Esophagus muscularis mucosa (tissue), 4 donors: ENCODE data around the gene SLC41A1.

Experiments used
- CTCF ChIP-seq, 3 experiments: fragments of 200-600 bp in 2 of 3; fragments of 450-650 bp in 1 of 3; sonication (generic) in 2 of 3; IDR thresholded peaks; one replicate each; pipeline ENCODE4 v1.5.1; 2017 to 2019; ENCODE audit warnings: antibody characterized with exemption in 3 of 3, mild to moderate bottlenecking in 2 of 3, moderate library complexity in 1 of 3
- EP300 ChIP-seq: sonication (generic); formaldehyde crosslinking; IDR thresholded peaks from one replicate; pipeline ENCODE4 v1.6.1; 2017; ENCODE audit warnings: antibody characterized with exemption
- POLR2A ChIP-seq: fragments of 450-650 bp; IDR thresholded peaks from one replicate; pipeline ENCODE4 v1.6.1; 2017; ENCODE audit warnings: antibody characterized with exemption, moderate library complexity, mild to moderate bottlenecking, low read depth

DNA sequence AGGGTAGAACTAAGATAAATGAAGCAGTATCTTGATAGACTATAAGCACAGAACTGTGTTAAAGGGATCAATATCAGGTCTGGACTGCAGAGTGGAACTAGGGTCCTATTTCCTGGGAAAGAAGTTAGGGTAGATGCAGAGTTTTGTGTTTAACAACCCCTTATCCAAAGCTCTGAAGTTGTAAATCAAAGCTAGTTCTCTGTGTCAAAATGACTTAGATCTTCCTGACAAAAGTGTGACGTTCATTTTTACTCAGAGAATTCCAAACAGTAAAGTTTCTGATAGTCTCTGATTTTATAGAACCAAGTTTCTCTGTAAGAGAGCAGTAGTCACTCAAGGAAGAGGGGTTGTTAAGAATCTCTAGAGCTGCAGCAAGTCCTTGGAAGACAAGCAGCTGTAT lies 71.3 kb downstream of the SLC41A1 start:
- TF ChIP-seq CTCF (IDR thresholded peaks at IDR 0.05), result no peak
- no peak for TF ChIP-seq POLR2A
- TF ChIP-seq EP300, result no peak
